C4-2B (cell line): ENCODE data around the gene ZNF384.
"Not testable (repeated sequence)": the region's sequence is repeated elsewhere in the genome, so short reads cannot be mapped to it uniquely, and the experiment has no call there.

ENCODE experiments used
- H3K27ac ChIP-seq: fragments of 450-650 bp; 2 replicates; pipeline ENCODE4 v1.5.1; 2017
- ZFX ChIP-seq: fragments of 450-650 bp; IDR thresholded peaks from 2 replicates; pipeline ENCODE4 v1.6.1; 2017
- TF ChIP-seq, protein P1 (sequence below): fragments of 450-650 bp; conservative IDR thresholded peaks from 2 replicates; pipeline ENCODE4 v1.5.1; 2017; ENCODE audit warnings: mild to moderate bottlenecking

ZNF384 gene

DNA sequence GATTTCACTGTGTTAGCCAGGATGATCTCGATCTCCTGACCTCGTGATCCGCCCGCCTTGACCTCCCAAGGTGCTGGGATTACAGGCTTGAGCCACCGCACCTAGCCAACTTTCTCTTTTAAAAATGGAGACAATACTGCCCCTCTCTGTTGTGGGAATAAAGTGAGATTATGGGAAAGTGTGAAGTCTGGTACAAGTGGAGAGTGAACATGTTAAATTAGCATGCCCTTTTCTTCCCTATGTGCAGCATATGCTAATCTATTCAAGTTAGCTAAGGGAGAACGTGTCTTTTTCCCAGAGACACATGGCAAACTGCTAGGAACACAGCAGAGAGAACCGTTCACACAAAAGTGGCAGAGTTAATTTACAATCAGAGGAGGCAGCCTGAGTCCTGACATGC, 36.2 kb upstream of the ZNF384 start:
- H3K27ac ChIP-seq, result peak overlapping the region; percentile 82
- TF ChIP-seq, protein P1, sequence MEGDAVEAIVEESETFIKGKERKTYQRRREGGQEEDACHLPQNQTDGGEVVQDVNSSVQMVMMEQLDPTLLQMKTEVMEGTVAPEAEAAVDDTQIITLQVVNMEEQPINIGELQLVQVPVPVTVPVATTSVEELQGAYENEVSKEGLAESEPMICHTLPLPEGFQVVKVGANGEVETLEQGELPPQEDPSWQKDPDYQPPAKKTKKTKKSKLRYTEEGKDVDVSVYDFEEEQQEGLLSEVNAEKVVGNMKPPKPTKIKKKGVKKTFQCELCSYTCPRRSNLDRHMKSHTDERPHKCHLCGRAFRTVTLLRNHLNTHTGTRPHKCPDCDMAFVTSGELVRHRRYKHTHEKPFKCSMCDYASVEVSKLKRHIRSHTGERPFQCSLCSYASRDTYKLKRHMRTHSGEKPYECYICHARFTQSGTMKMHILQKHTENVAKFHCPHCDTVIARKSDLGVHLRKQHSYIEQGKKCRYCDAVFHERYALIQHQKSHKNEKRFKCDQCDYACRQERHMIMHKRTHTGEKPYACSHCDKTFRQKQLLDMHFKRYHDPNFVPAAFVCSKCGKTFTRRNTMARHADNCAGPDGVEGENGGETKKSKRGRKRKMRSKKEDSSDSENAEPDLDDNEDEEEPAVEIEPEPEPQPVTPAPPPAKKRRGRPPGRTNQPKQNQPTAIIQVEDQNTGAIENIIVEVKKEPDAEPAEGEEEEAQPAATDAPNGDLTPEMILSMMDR, result no peak
- TF ChIP-seq ZFX, result no peak

DNA sequence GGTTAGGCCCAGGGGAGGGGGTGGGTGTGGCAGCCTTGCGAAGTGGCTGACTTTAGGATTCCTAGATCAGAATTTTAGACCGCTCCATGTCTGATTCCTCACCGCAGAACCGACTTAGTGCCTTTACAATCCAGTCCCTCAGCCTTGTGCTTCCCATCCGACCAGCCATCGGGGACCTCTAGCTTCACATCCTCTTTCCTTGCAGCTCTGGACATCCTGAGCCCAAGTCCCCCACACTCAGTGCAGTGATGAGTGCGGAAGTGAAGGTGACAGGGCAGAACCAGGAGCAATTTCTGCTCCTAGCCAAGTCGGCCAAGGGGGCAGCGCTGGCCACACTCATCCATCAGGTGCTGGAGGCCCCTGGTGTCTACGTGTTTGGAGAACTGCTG, 35.2 kb upstream of the ZNF384 start:
- peak overlapping the region; percentile 82 for H3K27ac ChIP-seq
- TF ChIP-seq ZFX, result no peak
- TF ChIP-seq, protein P1, result no peak

DNA sequence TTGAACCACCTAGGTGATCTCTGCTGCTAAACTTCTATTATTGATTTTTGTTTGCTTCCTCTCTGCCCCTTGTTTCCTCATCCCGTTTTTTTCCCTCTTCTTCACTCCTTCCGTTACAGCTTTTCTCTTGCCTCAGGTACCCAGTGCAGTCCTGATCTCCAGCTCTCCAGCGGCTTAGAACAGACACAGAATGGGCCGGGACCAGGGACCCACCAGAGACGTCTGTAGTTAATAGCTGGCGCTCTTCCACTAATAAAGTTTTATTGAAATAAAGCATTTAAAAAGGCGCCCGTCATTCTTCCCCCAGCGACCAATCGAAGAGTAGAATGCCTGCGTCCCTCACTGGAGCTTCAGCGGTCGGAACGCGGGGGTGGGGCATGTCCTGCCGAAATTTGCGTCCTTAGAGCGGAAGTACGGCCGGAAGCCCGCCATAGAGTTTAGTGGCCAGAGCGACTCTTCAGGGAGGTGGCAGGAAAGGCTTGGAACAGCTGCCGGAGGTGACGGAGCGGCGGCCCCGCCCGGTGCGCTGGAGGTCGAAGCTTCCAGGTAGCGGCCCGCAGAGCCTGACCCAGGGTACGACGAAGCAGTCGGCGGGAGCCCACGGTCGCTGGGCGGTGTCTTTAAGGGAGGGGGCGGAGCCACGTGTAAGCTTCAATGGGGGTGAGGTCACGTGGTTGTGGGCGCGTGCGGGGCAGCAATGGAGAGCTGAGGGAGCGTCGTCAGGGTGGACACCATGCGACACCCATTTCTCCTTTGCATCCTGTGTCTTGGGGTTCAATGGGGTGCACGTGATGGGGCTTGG, 34.6 kb upstream of the ZNF384 start, which contains the start of gene COPS7A:
Gene COPS7A (plus strand): TSS at position 440 of the 802 bp plus-strand sequence. CDS start 611 bp downstream, outside the sequence.
- peak within 1 kb of the TSS; percentile 82 for H3K27ac ChIP-seq

DNA sequence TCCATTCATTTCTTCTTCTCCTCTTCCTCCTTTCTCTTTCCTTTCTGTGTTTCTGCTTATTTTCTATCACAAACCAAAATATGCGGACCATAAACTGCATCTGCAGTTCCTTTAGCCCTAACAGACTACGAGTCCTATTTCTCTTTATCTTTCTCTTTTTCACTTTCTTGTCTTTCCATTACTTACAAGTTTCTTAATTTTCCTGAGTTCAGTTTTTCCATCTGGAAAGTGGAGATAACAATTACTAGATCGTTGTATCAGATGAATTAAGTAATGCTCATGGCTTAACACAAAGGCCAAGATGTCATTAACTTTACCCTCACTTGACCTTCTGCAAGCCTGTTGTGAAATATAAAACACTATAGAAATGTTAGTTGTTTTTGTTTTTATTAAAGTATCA, 33.7 kb upstream of the ZNF384 start:
- no peak overlapping the region for H3K27ac ChIP-seq
- no peak for TF ChIP-seq ZFX
- TF ChIP-seq, protein P1, result no peak

More for the DNA sequence above, 34.6 kb upstream of the ZNF384 start, which contains the start of gene COPS7A:
- TF ChIP-seq, protein P1, result no peak
- TF ChIP-seq ZFX, result no peak

DNA sequence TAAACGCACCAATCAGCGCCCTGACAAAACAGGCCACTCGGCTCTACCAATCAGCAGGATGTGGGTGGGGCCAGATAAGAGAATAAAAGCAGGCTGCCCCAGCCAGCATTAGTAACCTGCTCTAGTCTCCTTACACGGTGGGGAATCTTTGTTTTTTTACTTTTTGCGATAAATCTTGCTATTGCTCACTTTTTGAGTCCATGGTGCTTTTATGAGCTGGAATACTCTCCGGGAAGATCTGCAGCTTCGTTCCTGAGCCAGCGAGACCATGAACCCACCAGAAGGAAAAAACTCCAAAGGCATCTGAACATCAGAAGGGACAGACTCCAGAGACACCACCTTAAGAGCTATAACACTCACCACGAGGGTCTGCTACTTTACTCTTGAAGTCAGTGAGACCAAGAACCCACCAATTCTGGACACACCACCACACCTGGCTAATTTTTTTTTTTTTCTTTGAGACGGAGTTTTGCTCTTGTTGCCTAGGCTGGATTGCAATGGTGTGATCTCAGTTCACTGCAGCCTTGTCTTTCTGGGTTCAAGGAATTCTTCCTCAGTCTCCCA, 27.8 kb upstream of the ZNF384 start:
- H3K27ac ChIP-seq, result no peak overlapping the region
- TF ChIP-seq ZFX, result no peak
- TF ChIP-seq, protein P1, result no peak

DNA sequence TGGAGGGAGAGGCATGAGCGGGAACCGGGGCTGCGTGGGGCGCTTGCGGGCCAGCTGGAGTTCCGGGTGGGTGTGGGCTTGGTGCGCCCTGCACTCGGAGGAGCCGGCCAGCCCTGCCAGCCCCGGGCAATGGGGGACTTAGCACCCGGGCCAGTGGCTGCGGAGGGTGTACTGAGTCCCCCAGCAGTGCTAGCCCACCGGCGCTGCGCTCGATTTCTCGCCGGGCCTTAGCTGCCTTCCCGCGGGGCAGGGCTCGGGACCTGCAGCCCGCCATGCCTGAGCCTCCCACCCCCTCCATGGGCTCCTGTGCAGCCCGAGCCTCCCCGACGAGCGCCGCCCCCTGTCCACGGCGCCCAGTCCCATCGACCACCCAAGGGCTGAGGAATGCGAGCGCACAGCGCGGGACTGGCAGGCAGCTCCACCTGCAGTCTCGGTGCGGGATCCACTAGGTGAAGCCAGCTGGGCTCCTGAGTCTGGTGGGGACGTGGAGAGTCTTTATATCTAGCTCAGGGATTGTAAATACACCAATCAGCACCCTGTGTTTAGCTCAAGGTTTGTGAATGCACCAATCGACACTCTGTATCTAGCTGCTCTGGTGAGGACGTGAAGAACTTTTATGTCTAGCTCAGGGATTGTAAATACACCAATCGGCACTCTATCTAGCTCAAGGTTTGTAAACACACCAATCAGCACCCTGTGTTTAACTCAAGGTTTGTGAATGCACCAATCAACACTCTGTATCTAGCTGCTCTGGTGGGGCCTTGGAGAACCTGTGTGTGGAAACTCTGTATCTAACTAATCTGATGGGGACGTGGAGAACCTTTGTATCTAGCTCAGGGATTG, 27.1 kb upstream of the ZNF384 start:
- not testable (repeated sequence) for H3K27ac ChIP-seq

DNA sequence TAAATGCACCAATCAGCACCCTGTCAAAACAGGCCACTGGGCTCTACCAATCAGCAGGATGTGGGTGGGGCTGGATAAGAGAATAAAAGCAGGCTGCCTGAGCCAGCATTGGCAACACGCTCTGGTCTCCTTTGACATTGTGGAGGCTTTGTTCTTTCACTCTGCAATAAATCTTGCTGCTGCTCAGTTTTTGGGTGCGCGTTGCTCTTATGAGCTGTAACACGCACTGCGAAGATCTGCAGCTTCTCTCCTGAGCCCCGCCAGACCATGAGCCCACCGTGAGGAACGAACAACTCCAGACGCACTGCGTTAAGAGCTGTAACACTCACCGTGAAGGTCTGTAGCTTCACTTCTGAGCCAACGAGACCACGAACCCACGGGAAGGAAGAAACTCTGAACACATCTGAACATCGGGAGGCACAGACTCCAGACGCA, 19.8 kb upstream of the ZNF384 start:
- H3K27ac ChIP-seq, result no peak overlapping the region
- TF ChIP-seq, protein P1, result no peak
- no peak for TF ChIP-seq ZFX

DNA sequence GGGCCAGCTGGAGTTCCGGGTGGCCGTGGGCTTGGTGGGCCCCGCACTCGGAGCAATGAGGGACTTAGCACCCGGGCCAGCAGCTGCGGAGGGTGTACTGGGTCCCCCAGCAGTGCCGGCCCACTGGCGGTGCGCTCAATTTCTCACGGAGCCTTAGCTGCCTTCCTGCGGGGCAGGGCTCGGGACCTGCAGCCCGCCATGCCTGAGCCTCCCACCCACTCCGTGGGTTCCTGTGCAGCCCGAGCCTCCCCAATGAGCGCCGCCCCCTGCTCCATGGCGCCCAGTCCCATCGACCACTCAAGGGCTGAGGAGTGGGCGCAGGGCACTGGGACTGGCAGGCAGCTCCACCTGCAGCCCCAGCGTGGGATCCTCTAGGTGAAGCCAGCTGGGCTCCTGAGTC, 19.2 kb upstream of the ZNF384 start:
- not testable (repeated sequence) for H3K27ac ChIP-seq
